Pancreas (tissue), 10 donors: ENCODE measurements around the gene MAPK4. TPM values are rescaled to one million over a fixed set of nuclear protein-coding genes. Genes with fewer than 3 reads are reported as not detected.

Experiments
- ATAC-seq, 4 donors: fragments of 200-7000 bp; cut with Tn5 transposase; one replicate each; pipeline versions ENCODE4 v1.8.0 to v1.9.1; 2020; ENCODE audit warnings: mild to moderate bottlenecking in 4 of 4, moderate library complexity in 4 of 4
- DNase-seq, 6 donors: peaks; one replicate each; pipeline ENCODE4 v3.0.0-alpha.2; 2020
- FAIRE-seq: peaks from 2 replicates; lab custom pipeline; 2012; peaks lifted over from hg19 to GRCh38; lab: Jason Lieb, UNC
- H3K27ac ChIP-seq, 4 donors: fragments of 200-600 bp; sonication (generic); 1 replicate in 3 of 4; 2 replicates in 1 of 4; pipeline versions ENCODE4 v1.5.0 to v1.8.0; 2020
- H3K27me3 ChIP-seq, 4 donors: fragments of 200-600 bp; one replicate each; pipeline ENCODE4 v1.8.0; 2021
- H3K36me3 ChIP-seq, 3 donors: fragments of 200-600 bp; sonication (generic) in 1 of 3; one replicate each; pipeline versions ENCODE4 v1.5.0 to v1.8.0; 2020 to 2021
- H3K4me1 ChIP-seq, 3 donors: fragments of 200-600 bp; one replicate each; pipeline ENCODE4 v1.8.0; 2021
- H3K4me3 ChIP-seq, 4 donors: fragments of 200-600 bp; sonication (generic) in 2 of 4; one replicate each; pipeline versions ENCODE4 v1.5.0 to v1.8.0; 2020 to 2021
- H3K9me3 ChIP-seq, 4 donors: fragments of 200-600 bp; one replicate each; pipeline ENCODE4 v1.8.0; 2021
- WGBS, 2 donors: extraction: QIAGEN DNeasy Blood & Tissue Kit; methylation state at CpG; one replicate each; pipeline ENCODE4 v1.1.7; 2013; 5-methylcytosine and 5-hydroxymethylcytosine counted together
- intact Hi-C, 3 donors: fragments of 100-400 bp; cut with DNase I; formaldehyde crosslinking; loops; one replicate each; pipeline versions ENCODE4 v1.11.1 to v1.14.2; 2022
- polyA plus RNA-seq, 2 donors: library from polyadenylated mRNA; stranded (reverse); fragments of 200-250 nt; gene quantifications; one replicate each; pipeline ENCODE4 v1.2.3, GENCODE V29; 2013
- total RNA-seq, 6 donors: library from RNA; stranded (reverse); fragmentation: NEBNext Ultra II Directional in 4 of 6; extraction: Animal tissue kit (Norgen Biotek cat#: 25700) in 4 of 6; gene quantifications; one replicate each; pipeline versions ENCODE4 v1.2.1 to v1.2.4, GENCODE V29; 2021 to 2023
- TF ChIP-seq, protein P1 (sequence below), 4 donors: fragments of 200-600 bp; sonication (generic) in 3 of 4; IDR thresholded peaks; one replicate each; pipeline versions ENCODE4 v1.5.0 to v1.8.0; 2021; ENCODE audit warnings: antibody characterized with exemption in 4 of 4
- donor health status: healthy with polysubstance abuse.
- donor health status: DM: no; HTN: no; CAD: no; lungs with moderate emphysema.
- donor health status: DM: no; HTN: no; CAD: no.
- donor health status: control.
- donor health status: control.
- donor health status: Bipolar disorder and iron deficiency.
- donor health status: DM: yes; HTN: yes; CAD: no.
- donor health status: DM: no; HTN: no; CAD: no.
- donor health status: DM: no; HTN: no; CAD: no.
- donor health status: DM: yes; HTN: yes; CAD: no.

MAPK4 gene
- total and polyA plus RNA-seq, 8 donors = 0.46 to 2.5 (median 0.80) TPM

DNA sequence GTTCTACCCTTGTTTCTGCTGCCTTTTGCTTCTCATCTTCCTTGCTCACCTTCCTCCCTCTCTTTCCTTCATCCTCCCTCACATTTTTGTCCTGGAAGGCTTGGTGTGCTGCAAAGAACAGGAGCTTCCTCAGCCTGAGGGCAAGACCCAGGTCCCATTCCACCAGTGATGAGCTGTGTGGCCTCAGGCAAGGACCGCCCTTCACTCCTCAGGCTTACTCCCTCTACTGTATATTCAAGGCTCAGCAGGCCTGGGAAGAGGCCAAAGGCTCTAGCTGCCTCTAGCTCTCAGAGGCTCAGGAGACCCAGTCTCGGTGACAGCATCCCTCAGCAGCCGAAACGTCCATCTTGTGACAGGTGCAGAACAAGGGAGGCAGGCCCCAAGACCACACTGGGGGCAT, 162.4 kb downstream of the MAPK4 start:
- no peaks in the 10 kb centered on the region for H3K4me1 ChIP-seq
- H3K36me3 ChIP-seq = no peaks in the 10 kb centered on the region
- DNase-seq = no peak
- no peak for ATAC-seq
- no peak overlapping the region for H3K27ac ChIP-seq
- FAIRE-seq = no peak
- 91% methylated on average over 4 of the region's 4 CpGs for WGBS, 2 donors
- H3K27me3 ChIP-seq = no peaks in the 10 kb centered on the region
- TF ChIP-seq, protein P1, sequence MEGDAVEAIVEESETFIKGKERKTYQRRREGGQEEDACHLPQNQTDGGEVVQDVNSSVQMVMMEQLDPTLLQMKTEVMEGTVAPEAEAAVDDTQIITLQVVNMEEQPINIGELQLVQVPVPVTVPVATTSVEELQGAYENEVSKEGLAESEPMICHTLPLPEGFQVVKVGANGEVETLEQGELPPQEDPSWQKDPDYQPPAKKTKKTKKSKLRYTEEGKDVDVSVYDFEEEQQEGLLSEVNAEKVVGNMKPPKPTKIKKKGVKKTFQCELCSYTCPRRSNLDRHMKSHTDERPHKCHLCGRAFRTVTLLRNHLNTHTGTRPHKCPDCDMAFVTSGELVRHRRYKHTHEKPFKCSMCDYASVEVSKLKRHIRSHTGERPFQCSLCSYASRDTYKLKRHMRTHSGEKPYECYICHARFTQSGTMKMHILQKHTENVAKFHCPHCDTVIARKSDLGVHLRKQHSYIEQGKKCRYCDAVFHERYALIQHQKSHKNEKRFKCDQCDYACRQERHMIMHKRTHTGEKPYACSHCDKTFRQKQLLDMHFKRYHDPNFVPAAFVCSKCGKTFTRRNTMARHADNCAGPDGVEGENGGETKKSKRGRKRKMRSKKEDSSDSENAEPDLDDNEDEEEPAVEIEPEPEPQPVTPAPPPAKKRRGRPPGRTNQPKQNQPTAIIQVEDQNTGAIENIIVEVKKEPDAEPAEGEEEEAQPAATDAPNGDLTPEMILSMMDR (IDR thresholded peaks at IDR 0.05) = no peak
- H3K4me3 ChIP-seq = no peak overlapping the region
- no peaks in the 10 kb centered on the region for H3K9me3 ChIP-seq
- intact Hi-C loops = no loop called here

DNA sequence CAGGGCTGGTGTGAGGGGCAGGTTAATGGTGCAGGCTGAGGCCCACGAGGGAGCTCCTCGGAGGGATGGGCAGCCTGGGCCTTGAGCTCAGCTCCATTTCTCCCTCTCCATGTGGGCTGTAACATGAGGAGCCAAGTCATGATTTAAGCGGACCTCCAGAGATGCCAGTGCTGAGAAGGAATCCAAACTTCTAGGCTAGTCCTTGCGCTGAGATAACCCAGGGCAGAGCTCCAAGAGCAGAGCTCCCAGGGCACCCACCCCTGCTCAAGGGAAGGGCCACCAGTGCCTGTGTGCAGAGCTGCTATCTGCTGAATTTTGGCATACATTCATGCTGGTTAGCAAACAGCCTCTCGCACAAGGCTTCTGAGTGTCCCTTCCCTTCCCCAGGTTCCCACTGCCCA, 164.9 kb downstream of the MAPK4 start:
- 68 to 72% methylated on average over 5 of the region's 5 CpGs for WGBS, 2 donors
- FAIRE-seq (no peak), ATAC-seq (no peak), DNase-seq (no peak)
- no peaks in the 10 kb centered on the region for H3K9me3 ChIP-seq
- H3K27me3 ChIP-seq = no peaks in the 10 kb centered on the region
- TF ChIP-seq, protein P1 (IDR thresholded peaks at IDR 0.05) = no peak
- intact Hi-C loops = no loop called here
- no peak overlapping the region for H3K4me3 ChIP-seq
- H3K27ac ChIP-seq = no peak overlapping the region
- no peaks in the 10 kb centered on the region for H3K4me1 ChIP-seq
- no peaks in the 10 kb centered on the region for H3K36me3 ChIP-seq

DNA sequence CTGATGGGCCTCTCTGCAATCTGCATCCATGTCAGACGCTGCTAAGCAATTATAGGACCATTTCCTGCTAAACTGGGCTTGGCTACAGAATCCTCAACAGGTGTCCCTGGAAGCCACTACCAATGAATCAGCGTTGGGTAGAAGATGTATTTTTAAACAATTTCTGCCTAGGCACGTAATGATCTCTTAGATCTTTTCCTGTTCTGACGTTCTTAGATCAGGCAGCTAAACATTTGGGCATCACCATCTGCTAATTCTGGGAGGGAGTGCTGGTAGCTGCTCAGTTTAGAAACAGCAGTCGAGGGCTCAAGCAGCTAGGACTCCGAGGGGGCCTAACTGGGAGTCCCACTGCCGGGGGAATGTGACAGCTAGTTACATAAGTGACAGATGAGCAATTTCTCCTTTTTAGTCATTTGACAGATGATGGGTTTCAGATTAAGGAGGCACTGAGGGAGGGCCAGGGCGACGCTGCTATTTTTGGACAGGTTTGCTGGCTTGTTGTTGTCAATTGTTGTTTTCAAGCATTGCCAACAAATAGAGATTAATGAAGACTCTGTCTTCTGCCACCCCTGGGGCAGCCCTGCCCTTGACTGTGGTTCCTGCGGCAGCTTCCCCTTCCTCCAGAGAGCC, 167.2 kb downstream of the MAPK4 start:
- Histone ChIP-seq H3K9me3 (no peaks in the 10 kb centered on the region), H3K27ac (no peak overlapping the region), H3K4me3 (no peak overlapping the region), H3K36me3 (no peaks in the 10 kb centered on the region), H3K4me1 (no peaks in the 10 kb centered on the region), H3K27me3 (no peaks in the 10 kb centered on the region)
- FAIRE-seq (no peak), ATAC-seq (no peak), DNase-seq (no peak)
- TF ChIP-seq, protein P1 (IDR thresholded peaks at IDR 0.05) = no peak
- 66 to 67% methylated on average over 10 of the region's 10 CpGs for WGBS, 2 donors
- intact Hi-C loops = no loop called here

DNA sequence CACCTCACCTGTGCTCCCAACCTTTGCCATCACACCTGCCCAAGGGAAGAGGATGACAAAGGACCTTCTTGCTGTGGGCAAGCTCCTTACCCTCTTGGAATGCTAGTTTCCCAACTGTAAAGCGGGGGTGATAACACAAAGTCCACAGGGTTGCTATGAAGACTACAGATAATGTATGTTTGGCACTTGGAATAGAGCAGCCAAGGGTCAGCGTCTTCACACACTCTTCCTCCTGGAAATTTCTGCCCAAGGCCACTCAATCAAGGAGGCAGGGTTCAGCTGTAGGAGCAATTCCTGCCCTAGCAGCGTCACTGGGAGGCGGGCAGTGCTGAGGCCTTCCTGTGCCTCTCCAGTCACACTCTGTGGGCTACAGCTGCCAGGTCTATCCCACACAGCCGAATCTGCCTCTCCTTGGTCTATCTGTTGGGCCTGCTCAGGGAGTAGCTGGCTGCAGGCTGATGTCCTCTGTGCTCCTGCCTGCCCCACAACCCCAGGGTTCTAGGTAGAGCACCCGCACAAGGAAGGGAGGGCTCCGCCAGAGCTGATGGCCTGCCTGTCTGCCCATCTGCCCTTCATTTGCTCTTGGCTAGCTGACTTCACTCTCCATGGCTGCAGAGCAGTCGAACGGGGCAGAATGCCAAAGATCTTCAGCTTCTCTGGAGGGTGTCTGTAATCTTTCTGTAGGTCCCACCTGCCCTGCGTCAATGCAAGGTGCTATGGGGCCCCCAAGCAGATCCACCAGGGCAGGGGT, 168.0 kb downstream of the MAPK4 start:
- TF ChIP-seq, protein P1 (IDR thresholded peaks at IDR 0.05) = no peak
- intact Hi-C loops = no loop called here
- Histone ChIP-seq H3K9me3 (no peaks in the 10 kb centered on the region), H3K27me3 (no peaks in the 10 kb centered on the region), H3K27ac (no peak overlapping the region), H3K36me3 (no peaks in the 10 kb centered on the region), H3K4me1 (no peaks in the 10 kb centered on the region), H3K4me3 (no peak overlapping the region)
- DNase-seq (no peak), FAIRE-seq (no peak), ATAC-seq (no peak)
- WGBS, 2 donors = 85 to 91% methylated on average over 10 of the region's 10 CpGs

DNA sequence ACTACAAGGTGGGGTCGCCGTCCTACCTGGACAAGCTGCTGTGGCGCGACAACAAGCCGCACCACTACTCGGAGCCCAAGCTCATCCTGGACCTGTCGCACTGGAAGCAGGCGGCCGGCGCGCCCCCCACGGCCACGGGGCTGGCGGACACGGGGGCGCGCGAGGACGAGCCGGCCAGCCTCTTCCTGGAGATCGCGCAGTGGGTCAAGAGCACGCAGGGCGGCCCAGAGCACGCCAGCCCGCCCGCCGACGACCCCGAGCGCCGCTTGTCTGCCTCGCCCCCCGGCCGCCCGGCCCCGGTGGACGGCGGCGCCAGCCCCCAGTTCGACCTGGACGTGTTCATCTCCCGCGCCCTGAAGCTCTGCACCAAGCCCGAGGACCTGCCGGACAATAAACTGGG, 169.5 kb downstream of the MAPK4 start:
- intact Hi-C loops = no loop called here
- Histone ChIP-seq H3K4me1 (no peaks in the 10 kb centered on the region), H3K4me3 (no peak overlapping the region), H3K36me3 (no peaks in the 10 kb centered on the region), H3K27me3 (no peaks in the 10 kb centered on the region), H3K9me3 (no peaks in the 10 kb centered on the region), H3K27ac (no peak overlapping the region)
- TF ChIP-seq, protein P1 (IDR thresholded peaks at IDR 0.05) = no peak
- no peak for DNase-seq
- WGBS, 2 donors = 87 to 89% methylated on average over 46 of the region's 46 CpGs
- no peak for FAIRE-seq
- ATAC-seq = no peak
